ENCODE data around the gene BPIFA3.
A peak's percentile ranks its signal among the peaks of the same experiment; 100 is the strongest.

Gene BPIFA3

DNA sequence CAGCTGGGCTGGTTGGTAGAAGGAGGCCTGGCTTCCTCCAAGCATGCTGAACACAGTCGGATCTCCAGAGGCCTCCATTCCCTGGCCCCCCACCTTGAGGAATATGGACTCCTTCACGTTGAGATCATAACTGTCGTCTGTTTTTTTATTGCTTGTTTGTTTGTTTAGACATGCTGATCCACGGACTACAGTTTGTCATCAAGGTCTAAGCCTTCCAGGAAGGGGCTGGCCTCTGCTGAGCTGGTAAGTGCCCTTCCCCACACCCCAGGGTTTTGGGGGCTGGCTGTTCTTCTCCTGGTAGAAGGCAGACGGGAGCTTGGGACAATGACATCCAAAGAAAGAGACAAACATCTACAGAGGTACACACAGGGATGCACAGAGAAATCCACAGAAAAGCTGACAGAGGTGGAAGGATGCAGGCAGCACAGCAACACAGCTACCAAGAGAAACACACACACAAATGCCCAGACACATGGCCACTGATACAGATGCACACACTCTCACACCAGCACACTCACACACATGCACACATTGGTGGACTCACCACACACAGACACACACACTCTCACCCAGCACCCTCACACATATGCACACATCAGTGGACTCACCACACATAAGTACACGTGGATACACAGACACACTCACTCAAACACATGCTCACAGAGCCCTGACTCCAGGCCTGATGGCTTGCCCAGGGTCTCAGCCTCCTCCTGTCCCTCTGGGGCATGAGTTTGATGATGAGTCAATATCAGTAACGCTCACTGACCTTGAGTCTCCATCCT lies 25.4 kb downstream of the BPIFA3 start:
- no peak overlapping the region for H3K4me3 ChIP-seq (ENCODE audit: severe bottlenecking)
- no peak overlapping the region for H3K27ac ChIP-seq (ENCODE audit: poor library complexity, severe bottlenecking)
- TF ChIP-seq, protein P1, sequence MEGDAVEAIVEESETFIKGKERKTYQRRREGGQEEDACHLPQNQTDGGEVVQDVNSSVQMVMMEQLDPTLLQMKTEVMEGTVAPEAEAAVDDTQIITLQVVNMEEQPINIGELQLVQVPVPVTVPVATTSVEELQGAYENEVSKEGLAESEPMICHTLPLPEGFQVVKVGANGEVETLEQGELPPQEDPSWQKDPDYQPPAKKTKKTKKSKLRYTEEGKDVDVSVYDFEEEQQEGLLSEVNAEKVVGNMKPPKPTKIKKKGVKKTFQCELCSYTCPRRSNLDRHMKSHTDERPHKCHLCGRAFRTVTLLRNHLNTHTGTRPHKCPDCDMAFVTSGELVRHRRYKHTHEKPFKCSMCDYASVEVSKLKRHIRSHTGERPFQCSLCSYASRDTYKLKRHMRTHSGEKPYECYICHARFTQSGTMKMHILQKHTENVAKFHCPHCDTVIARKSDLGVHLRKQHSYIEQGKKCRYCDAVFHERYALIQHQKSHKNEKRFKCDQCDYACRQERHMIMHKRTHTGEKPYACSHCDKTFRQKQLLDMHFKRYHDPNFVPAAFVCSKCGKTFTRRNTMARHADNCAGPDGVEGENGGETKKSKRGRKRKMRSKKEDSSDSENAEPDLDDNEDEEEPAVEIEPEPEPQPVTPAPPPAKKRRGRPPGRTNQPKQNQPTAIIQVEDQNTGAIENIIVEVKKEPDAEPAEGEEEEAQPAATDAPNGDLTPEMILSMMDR (IDR thresholded peaks at IDR 0.05; ENCODE audit: poor library complexity, severe bottlenecking), result no peak
- no peaks in the 10 kb centered on the region for H3K9me3 ChIP-seq (ENCODE audit: severe bottlenecking)
- no peaks in the 10 kb centered on the region for H3K4me1 ChIP-seq (ENCODE audit: insufficient read depth, poor library complexity, severe bottlenecking)
- ATAC-seq (ENCODE audit: low read depth) (no peak; the same call in 2 of the 3 replicates), DNase-seq (ENCODE audit: low spot score) (peak; percentile 58)
- H3K36me3 ChIP-seq (ENCODE audit: low read depth), result no peaks in the 10 kb centered on the region
- peaks cover 7% of the 10 kb centered on the region for H3K27me3 ChIP-seq (ENCODE audit: insufficient read depth, poor library complexity, severe bottlenecking)

DNA sequence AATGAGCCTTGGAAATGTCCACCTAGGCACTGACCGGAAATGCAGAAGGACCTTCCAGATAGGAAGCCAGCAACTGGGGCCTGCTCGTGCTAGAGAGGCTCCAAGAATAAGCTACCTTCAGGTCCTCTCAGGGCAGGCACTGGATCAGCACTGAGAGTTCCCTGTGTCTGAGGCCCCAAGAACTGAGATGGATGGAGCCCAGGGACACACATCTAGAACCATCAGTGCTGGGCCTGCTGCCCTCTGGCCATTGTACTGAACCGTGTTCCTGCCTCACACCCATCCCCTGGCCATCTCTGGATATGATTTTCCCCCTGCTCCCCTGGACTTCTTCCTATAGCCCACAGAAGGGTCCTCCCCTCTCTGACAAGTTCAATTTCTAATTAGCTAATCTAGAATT lies 28.9 kb downstream of the BPIFA3 start:
- Histone ChIP-seq H3K27me3 (ENCODE audit: insufficient read depth, poor library complexity, severe bottlenecking) (peaks cover 7% of the 10 kb centered on the region), H3K9me3 (ENCODE audit: severe bottlenecking) (no peaks in the 10 kb centered on the region), H3K36me3 (ENCODE audit: low read depth) (no peaks in the 10 kb centered on the region), H3K4me3 (ENCODE audit: severe bottlenecking) (no peak overlapping the region), H3K27ac (ENCODE audit: poor library complexity, severe bottlenecking) (no peak overlapping the region), H3K4me1 (ENCODE audit: insufficient read depth, poor library complexity, severe bottlenecking) (no peaks in the 10 kb centered on the region)
- DNase-seq (ENCODE audit: low spot score) (peak; percentile 63), ATAC-seq (ENCODE audit: low read depth) (no peak)
- TF ChIP-seq, protein P1 (IDR thresholded peaks at IDR 0.05; ENCODE audit: poor library complexity, severe bottlenecking), result no peak

DNA sequence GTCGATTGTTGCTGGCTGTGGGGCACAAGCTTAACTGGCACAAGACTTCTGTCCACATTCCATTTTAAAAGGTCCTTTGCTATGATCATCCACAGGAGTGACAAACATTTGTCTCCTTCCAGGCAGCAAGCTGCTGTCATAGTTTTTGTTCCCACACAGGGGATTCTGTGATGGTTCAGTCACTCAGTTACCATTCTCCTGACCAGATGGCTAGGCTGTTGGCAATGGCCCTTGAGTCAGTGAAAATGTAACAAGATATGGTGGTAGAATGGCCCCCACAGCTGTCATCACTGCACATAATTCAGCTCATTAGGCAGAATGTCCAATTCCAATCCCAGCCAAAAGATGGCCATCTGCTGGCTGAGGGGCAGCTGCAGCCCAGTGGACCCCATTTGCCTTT lies 32.3 kb downstream of the BPIFA3 start:
- H3K4me3 ChIP-seq (ENCODE audit: severe bottlenecking), result no peak overlapping the region
- peaks cover 8% of the 10 kb centered on the region for H3K27me3 ChIP-seq (ENCODE audit: insufficient read depth, poor library complexity, severe bottlenecking)
- DNase-seq (ENCODE audit: low spot score), result no peak
- H3K36me3 ChIP-seq (ENCODE audit: low read depth), result no peaks in the 10 kb centered on the region
- H3K4me1 ChIP-seq (ENCODE audit: insufficient read depth, poor library complexity, severe bottlenecking), result no peaks in the 10 kb centered on the region
- no peak for ATAC-seq (ENCODE audit: low read depth)
- no peaks in the 10 kb centered on the region for H3K9me3 ChIP-seq (ENCODE audit: severe bottlenecking)
- TF ChIP-seq, protein P1 (IDR thresholded peaks at IDR 0.05; ENCODE audit: poor library complexity, severe bottlenecking), result no peak
- no peak overlapping the region for H3K27ac ChIP-seq (ENCODE audit: poor library complexity, severe bottlenecking)

DNA sequence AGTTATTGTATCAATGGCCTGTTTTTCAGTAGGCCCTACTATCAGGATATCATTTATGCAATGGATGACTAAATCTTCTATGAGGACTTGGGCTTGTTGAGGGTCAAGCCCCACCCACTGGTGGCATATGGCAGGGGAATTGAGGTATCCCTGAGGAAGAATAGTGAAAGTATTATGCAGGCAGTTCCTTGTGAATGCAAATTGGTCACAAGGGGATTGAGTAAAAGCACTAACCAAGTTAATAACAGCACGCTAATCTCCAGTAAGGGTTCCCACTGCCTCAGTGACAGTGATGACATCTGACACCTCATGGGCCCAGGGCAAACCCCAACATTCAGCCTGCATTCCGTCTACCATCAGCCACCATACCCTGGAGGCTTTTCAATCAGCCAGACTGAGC lies 33.5 kb downstream of the BPIFA3 start:
- Histone ChIP-seq H3K4me3 (ENCODE audit: severe bottlenecking) (no peak overlapping the region), H3K9me3 (ENCODE audit: severe bottlenecking) (no peaks in the 10 kb centered on the region), H3K27ac (ENCODE audit: poor library complexity, severe bottlenecking) (no peak overlapping the region), H3K36me3 (ENCODE audit: low read depth) (no peaks in the 10 kb centered on the region), H3K4me1 (ENCODE audit: insufficient read depth, poor library complexity, severe bottlenecking) (no peaks in the 10 kb centered on the region), H3K27me3 (ENCODE audit: insufficient read depth, poor library complexity, severe bottlenecking) (peaks cover 16% of the 10 kb centered on the region)
- DNase-seq (ENCODE audit: low spot score), result peak; percentile 40
- TF ChIP-seq, protein P1 (IDR thresholded peaks at IDR 0.05; ENCODE audit: poor library complexity, severe bottlenecking), result no peak
- ATAC-seq (ENCODE audit: low read depth), result no peak

DNA sequence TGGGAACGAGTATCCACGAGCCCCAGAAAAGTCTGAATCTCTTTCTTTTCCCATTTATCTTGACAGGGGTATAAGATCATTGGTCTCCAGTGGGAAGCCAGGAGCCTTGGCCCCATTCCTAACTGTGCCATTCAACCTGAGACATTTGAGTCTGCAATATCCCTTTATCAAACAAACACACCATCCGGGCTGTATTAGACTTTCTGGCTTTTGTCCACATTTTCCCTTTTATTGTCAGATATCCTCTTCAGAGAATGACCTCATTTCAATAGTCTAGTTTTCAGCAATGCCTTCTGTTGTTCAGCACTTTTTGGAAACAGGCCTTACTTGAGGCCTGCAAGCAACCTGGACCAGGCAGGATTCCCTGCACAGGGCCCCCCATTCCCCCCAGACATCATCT lies 34.3 kb downstream of the BPIFA3 start:
- Histone ChIP-seq H3K4me1 (ENCODE audit: insufficient read depth, poor library complexity, severe bottlenecking) (no peaks in the 10 kb centered on the region), H3K9me3 (ENCODE audit: severe bottlenecking) (no peaks in the 10 kb centered on the region), H3K4me3 (ENCODE audit: severe bottlenecking) (no peak overlapping the region), H3K27ac (ENCODE audit: poor library complexity, severe bottlenecking) (no peak overlapping the region), H3K27me3 (ENCODE audit: insufficient read depth, poor library complexity, severe bottlenecking) (peaks cover 23% of the 10 kb centered on the region), H3K36me3 (ENCODE audit: low read depth) (no peaks in the 10 kb centered on the region)
- ATAC-seq (ENCODE audit: low read depth), result no peak
- TF ChIP-seq, protein P1 (IDR thresholded peaks at IDR 0.05; ENCODE audit: poor library complexity, severe bottlenecking), result no peak
- peak; percentile 11 for DNase-seq (ENCODE audit: low spot score)
